NCI-H146 treated with DMSO at 0.1 percent for 48 hours (cell line): ENCODE results near the gene CDC16.
A peak's percentile ranks its signal among the peaks of the same experiment; 100 is the strongest.

Experiments used
- DNase-seq: peaks from one replicate; lab custom pipeline; 2025; ENCODE audit not compliant: unreplicated experiment; lab: John Stamatoyannopoulos, UW

CDC16 gene

DNA sequence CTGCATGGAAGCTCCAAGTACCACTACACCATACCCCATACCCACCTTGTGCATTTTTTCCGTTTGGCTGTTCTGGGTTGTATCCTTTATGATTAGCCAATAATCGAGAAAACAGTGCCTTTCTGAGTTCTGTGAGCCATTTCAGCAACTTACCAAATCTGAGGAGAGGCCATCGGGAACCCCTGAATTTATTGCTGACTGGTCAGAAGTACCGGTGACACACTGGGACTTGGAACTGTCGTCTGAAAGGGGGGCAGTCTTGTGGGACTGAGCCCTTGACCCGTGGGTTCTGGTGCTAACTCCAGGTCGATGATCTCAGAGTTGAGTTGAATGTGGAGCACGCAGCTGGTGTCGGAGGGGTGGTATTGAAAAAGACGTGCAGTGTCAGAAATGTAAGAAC is 61.8 kb downstream of the CDC16 start:
- DNase-seq: no peak

DNA sequence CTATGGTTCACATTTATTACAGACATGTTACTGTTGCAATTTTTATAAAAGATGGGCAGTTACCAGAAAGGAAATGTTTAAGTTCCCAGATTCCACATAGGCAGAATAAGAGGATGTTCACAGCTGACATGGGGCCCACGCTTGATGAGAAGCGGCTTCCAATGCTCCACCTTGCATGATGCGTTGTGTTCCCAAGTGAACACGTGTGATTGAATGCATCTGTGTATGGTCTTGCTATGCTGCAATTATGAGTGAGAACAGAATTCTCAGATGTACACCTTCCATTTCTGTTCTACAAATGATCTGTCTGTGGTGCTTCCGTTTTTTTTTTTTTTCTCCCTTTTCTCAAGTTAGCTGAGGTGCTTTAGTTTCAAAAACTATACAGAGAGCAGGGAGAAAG is 62.2 kb downstream of the CDC16 start:
- DNase-seq: no peak

DNA sequence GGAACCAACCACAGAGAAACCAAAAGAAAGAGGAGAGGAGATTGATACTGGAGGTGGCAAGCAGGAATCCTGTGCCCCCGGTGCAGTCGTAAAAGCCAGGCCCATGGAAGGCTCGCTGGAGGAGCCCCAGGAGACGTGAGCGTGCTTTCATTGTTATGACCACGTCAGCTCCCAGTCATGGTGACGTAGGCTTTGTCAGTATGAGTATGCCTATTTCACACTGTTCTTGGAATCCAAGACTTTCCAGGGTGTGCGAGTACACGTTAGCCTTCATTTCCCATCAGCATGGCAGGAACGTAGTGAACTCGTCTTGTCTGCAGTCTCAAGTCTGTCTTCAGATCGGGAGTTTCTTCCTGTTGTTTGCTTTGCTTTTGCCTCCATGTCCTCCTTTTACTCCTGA is 64.2 kb downstream of the CDC16 start:
- DNase-seq: no peak

DNA sequence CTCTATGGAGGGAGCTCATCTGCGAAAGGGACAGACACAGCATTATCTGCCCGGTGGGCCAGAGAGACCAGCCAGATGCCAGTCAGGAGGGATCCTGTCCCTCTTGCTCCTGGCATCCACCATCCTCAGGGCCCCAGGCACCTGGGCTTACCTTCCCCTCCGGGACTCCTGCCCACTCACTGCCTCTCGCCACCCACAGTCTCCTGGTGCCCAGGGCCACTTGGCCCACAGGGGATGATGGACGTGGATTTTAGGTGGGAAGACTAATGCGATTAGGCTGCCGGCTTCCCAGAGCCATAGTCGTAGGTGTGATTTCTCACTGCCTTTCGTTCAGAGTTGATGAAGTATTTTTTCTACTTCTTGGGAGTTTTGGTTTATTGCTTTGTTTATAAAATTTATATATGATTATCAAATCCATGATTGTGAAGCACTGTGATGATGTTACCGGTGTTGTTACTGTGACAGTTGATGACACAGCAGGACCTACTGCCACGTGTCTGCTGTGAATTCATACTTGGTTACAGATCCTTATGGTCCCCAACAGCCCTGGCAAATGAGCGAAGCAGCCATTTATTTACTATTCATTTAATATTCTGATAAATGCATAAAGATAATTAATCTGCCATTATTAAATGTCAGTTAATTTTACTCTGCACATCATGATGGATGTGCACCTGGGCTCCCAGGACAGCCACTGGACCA is 65.1 kb downstream of the CDC16 start:
- DNase-seq: no peak

DNA sequence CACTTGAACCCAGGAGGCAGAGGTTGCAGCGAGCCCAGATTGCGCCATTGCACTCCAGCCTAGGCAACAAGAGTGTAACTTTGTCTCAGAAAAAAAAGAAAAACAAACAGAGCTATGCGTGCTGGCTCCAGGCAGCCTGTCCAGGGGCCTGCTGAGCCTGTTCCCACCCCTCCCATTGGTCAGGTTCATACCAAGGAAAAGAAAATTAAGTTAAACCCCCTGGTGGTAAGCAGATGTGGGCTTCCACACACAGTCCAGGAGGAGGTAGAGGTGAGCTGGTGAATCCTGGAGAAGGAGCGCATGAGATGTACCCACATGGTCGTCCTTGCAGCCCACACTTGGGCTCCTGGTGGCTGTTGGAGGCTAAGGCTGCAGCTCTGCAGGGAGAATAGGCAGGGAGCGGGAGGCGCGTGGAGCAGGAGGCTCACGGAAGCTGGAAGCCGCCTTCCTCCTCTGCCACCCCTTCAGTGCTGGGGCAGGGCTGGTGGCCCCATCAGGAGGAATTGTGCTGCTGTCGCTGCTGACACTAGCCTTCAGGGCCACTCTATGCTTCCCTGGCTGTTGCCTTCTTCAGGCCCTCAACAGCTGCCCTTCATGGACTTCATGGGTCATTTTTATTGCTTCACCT is 69.1 kb downstream of the CDC16 start:
- DNase-seq: no peak

DNA sequence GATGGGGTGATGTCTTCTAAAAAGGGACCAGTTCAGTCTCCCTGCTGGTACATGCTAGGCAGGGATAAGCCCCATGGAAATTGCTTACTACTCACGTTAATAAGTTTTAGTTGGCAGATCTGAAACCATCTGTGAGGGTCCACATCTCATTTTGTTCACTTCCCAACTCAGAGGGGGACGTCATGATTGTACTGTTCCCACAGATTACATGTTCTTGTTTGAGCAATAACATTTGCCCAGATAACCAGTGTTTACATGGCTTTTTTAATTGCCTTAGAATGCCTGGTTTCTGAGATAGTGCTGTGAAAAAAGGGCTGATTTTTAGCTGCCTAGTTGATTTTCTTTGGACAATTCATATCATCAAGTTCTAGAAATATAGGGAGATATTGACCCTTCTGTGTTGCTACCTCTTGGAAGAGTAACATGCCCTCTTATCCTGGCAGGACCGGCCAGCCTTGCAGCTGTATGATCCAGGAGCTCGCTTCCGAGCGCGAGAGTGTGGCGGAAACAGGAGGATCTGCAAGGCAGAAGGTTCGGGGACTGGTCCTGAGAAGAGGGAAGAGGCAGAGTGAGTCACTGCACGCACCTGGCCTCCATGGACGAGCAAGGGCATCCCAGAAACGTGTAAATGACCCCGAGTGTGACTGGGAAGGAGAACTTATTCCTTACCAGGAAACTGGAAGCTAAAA is 69.8 kb downstream of the CDC16 start:
- no peak for DNase-seq

DNA sequence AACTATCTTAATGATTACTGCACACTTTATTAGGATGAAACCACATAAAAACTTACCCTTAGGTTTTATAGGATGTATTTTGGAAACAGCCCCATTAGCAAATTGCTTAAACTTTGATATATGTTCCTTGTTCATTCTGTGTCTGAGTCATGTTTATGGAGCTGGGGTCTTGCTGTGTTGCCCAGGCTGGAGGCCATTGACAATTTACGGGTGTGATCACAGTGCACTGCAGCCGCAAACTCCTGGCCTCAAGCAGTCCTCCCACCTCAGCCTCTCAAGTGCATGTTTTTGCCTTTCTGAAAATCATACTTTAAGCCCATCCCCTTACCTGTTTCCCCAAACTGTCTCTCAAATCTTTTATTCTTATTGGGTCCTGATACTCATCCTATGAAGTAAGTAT is 74.4 kb downstream of the CDC16 start:
- no peak for DNase-seq

DNA sequence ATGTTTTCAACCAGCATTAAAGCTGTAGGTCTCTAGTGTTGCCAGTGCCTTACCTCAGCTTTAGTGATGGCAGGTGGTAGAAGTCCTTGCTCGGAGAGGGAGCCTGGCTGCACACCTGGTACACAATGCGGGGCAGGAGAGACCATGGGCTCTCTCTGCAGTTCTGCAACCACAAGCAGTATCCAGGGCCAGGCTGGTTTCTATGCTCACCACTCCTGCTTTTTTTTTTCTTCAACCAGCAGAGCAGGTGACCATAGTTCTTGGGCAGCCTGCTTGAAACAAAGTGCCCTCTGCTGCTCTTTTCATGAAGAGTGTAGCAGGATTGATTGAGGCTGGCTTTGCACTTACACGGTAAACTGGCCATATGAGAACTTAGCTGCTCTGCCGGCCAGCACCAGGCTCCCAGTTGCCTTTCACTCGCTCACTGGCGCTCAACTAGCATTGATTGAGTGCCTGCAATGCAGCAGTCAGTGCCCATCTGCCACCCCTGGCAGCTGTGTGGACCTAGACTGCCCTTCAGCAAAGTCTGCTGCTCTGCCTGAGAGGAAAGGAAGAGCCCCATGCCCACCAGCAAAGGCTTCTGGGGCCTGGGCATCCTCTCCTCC is 75.2 kb downstream of the CDC16 start:
- DNase-seq: no peak

DNA sequence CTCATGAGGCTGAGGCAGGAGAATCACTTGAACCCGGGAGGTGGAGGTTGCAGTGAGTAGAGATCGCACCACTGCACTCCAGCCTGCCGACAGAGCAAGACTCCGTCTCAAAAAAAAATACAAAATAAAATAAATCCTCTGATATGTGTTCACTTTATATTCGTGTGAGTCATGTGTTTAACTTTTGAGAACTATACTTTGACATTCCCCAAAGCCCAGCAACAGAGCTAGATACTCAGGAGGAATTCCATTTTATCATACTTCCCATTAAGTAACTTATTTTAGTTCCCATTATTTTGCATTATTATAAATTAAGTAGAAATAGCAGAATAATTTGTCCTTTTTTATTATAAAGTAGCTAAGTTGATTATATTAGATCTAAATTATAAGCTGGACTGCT is 76.3 kb downstream of the CDC16 start:
- DNase-seq: no peak

DNA sequence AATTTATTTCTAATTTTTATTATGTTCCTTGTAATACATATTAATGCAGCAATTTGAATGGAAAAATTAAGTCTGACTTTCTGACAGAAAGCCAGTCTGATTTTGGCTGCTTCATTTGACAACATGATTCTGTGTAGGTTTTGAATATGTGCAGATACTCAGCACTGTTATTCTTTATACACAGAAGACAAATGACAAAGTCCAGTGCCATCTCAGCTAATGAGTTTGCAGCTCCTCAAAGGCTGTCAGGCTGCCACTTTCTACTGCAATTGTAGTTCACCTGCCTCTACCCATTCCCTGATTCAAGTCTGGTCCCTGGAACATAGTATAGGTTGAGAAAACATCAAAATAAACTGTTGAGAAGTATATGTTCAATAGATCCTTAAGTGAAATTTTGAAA is 76.7 kb downstream of the CDC16 start:
- no peak for DNase-seq

DNA sequence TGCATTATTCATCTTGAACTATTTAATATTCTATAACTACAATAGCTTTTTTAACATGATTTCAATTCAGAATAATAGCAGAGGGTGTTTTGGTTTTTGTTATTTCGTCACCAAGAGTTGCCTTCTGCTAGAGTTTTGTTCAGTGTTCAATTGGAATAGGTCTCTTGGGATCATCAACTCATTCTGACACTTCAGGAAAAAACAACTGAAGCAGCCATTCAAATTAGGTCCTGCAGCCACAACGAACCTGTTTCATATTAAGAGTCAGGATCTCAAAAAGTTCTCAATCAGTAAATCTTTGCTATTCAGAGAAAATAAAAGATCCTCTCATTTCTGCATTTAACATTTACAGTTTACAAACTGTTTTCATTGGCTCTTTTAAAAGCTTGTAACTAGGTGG is 77.2 kb downstream of the CDC16 start:
- DNase-seq: no peak

DNA sequence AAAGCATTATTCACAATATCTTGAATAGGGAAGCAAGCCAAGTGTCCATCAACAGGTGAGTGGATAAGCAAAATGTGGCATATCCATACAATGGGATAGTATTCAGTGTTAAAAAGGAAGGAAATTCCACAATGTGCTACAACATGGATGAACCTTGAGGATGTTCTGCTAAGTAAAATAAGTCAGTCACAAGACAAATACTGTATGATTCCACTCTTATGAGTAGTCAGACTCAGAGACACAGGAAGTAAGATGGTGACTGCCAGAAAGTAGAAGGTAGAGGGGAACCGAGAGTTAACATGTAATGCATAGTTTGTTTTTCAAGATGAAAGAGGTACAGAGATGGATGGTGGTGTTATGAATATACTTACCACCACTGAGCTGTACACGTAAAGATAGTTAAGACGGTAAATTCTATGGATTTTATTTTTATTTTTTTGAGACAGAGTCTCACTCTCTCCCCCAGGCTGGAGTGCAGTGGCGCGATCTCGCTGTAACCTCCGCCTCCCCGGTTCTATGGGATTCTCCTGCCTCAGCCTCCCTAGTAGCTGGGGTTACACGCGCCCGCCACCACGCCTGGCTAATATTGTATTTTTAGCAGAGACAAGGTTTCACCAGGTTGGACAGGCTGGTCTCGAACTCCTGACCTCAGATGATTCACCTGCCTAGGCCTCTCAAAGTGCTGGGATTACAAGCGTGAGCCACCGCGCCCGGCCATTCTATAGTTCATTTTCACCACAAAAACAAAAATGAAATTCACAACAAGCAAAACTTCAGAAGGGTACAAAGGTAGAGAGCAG is 78.6 kb downstream of the CDC16 start:
- DNase-seq: no peak

DNA sequence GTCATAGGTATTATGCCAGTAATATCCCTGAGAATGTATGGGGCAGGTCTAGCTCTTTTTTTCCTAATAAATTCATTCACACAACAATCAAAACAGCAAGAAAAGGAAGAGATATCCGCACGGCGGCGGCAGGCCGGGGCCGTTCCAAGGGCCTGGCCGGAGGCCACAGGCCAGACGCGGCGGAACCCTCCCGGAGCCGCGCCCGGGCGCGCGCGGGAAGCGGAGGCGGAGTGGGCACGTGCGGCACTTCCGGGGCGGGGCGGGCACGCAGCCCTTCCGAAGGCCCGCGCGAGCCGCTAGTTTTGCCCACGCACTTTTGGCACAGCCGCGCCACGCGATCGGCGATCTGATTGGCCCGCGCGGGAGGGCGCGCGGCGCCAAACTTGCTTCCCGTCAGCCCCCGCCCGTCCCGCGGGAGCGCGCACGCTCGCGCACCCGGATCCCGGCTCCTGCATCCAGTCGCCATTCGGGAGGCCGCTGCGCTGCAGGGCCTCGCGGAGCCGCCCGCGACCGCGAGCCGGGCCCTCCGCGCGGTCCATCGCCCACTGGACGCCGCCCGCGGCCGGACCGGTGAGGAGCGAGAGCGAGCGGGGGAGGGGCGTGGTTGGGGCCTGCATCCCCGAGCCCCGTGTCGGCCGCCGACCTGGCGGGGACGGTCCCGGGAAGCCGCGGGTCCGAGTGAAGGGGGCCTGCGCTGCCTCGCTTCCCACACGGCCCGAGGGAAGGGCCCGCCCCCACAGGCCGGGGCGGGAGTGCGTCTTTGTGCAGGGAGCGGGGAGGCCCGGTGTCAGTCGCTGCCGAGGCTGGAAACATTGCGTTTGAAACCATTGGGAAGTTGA is 79.6 kb downstream of the CDC16 start, which contains the start of gene CHAMP1:
Gene CHAMP1, plus strand, starts transcription at position 430 of the 839 bp plus-strand sequence. CDS start 9,340 bp downstream, outside the sequence.
- DNase-seq: peak; percentile 86

DNA sequence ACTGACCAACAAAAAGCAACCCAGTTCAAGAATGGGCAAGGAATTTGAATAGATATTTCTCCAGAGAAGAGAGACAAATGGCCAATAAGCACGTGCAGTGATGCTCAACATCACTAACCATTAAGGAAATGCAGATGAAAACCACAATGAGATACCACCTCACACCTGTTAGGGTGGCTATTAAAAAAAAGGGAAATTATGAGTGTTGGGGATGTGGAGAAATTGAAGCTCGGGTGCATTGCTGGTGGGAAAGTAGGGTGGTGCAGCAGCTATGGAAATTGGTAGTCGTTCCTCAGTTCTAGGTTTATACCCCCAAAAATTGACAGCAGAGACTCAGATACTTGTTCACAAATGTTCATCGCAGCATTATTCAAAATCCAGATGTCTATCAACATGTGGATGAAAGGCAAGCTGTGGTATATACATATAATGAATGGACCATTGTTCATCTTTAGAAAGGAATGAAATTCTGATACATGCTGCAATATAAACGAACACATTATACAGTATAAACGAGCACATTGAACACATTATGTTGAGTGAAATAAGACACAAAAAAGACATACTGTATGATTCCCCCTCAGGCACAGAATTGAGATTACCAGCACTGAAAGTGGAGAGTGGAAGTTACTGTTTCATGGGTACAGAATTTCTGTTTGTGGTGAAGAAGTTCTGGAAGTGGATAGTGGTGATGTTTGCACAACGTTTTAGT is 80.5 kb downstream of the CDC16 start:
- DNase-seq: no peak

DNA sequence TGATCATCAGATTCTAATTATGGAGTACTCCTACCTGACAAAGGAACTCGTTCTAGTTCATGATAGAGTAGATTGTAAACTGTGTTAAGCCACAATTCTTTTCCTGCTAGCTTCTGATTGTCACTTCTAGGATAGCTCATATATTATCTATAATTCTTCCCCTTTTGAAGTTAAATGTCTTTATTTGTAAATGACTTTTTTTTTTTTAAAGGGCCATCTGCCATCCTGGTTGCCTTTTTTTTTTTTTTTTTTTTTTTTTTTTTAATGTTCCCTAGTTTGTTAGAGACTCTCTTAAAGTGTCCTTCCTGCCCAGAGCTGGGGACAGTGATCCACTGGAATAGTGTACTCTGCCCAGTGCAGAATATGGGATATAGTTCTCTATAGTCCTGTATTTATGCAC is 83.9 kb downstream of the CDC16 start:
- no peak for DNase-seq

DNA sequence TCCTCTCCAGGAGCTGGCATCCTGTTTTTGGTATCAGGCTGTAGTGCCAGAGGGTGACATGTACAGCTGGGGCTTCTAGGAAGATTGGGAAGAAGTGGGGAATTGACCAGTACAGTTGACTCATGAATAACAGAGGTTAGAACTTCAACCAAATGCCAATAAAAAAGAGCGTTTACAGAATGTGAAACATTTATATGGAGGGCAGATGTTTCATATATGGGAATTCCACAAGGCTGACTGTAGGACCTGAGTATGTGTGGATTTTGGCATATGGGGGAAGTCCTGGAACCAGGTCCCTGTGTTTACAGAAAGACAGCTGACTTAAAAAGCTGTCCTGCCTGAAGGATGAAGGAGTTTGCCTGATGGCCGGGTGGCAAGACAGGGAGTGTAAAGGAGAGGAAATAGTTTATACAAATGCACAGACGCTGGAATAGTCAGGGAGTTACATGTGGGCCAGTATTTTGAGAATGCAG is 84.8 kb downstream of the CDC16 start:
- DNase-seq: no peak

DNA sequence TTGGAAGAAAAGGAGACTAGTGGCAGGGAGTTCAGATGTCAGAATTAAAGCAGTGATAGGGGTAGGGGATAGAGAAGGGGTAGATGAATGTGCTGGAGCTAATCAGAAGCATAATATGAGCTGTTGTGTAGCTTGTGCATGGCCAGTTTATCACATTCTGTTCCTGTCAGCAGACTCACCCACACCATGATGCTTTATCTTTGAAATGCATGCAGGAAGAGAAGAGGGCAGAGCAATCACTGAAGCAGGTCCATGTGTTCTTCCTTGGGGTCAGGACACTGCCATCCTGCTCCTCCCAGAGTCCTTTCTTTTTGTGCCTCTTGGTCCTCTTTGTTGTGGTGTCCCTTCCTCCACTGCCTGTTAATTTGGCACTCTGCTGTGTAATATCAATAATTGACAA is 85.4 kb downstream of the CDC16 start:
- DNase-seq: no peak

DNA sequence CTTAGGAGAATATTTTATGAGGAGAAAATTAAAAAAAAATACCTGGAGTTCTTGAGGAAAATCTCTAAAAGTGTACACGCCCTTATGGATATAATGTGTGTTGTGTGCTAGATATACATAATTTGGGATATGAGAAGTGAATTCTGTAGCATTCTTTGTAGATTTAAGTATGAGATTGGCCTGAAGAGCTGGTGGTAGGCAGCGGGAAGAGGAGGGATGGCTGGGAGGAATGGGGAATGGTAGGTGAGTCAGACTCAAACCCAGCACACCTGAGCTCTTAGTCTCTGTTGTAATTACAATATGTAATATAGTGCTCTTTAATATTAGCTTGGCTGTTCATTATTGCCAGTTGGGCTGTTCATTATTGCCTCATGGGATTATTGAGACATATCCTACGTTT is 86.6 kb downstream of the CDC16 start:
- DNase-seq: no peak
